Testis (tissue), 3 donors: ENCODE results near the gene TAAR9. TPM values are rescaled to one million over a fixed set of nuclear protein-coding genes. Genes with fewer than 3 reads are reported as not detected.

ENCODE experiments used
- DNase-seq: peaks from one replicate; pipeline ENCODE4 v3.0.0-alpha.2; 2019
- H3K27ac ChIP-seq, 2 donors: fragments of 200-600 bp; sonication (generic); one replicate each; pipeline ENCODE4 v1.5.1; 2019
- H3K27me3 ChIP-seq: fragments of 200-600 bp; sonication (generic); one replicate; pipeline ENCODE4 v1.5.1; 2019
- H3K36me3 ChIP-seq: fragments of 200-600 bp; sonication (generic); one replicate; pipeline ENCODE4 v1.5.1; 2017; ENCODE audit warnings: low read depth; ENCODE audit errors: missing control alignments
- H3K4me1 ChIP-seq: fragments of 200-600 bp; sonication (generic); one replicate; pipeline ENCODE4 v1.5.1; 2019
- H3K4me3 ChIP-seq, 2 donors: fragments of 200-600 bp; sonication (generic); one replicate each; pipeline ENCODE4 v1.5.1; 2017 to 2019
- H3K9me3 ChIP-seq: fragments of 200-600 bp; sonication (generic); one replicate; pipeline ENCODE4 v1.5.1; 2017
- CTCF ChIP-seq, 3 experiments: fragments of 450-650 bp in 2 of 3; fragments of 200-600 bp in 1 of 3; sonication (generic) in 1 of 3; IDR thresholded peaks; one replicate each; pipeline ENCODE4 v1.5.1; 2016 to 2019; ENCODE audit warnings: antibody characterized with exemption in 3 of 3, mild to moderate bottlenecking in 2 of 3, moderate library complexity in 1 of 3
- POLR2A ChIP-seq: fragments of 450-650 bp; IDR thresholded peaks from one replicate; pipeline ENCODE4 v1.6.1; 2017; ENCODE audit warnings: antibody characterized with exemption, mild to moderate bottlenecking, moderate library complexity
- WGBS, 2 donors: methylation state at CpG; one replicate each; pipeline ENCODE4 v1.1.5; 2018; 5-methylcytosine and 5-hydroxymethylcytosine counted together
- intact Hi-C: fragments of 100-400 bp; cut with DNase I; formaldehyde crosslinking; loops from one replicate; pipeline ENCODE4 v1.15.1; 2023; ENCODE audit warnings: low total_unique reads
- polyA plus RNA-seq: library from polyadenylated mRNA; stranded (reverse); fragments of 350-450 nt; fragmentation: Illumina TruSeq; extraction: RNeasy Lipid Tissue Mini Kit (QIAGEN cat#74804); gene quantifications from one replicate; pipeline ENCODE4 v1.2.3, GENCODE V29; 2014; ENCODE audit warnings: low read depth, low replicate concordance; ENCODE audit not compliant: insufficient read depth
- total RNA-seq, 2 donors: library from RNA; depleted of rRNA; stranded (reverse); fragments of >200 nt; gene quantifications; one replicate each; pipeline ENCODE4 v1.2.3, GENCODE V29; 2016

TAAR9 gene
- total and polyA plus RNA-seq, 3 donors from 2014 or later: 0.39 TPM; not detected in 2

- WGBS, 2 donors: 80 to 81% methylated on average over 6 of the region's 6 CpGs
- Histone ChIP-seq H3K4me1 (no peaks in the 10 kb centered on the region), H3K27me3 (no peaks in the 10 kb centered on the region), H3K9me3 (no peaks in the 10 kb centered on the region), H3K36me3 (no peaks in the 10 kb centered on the region), H3K4me3 (no peak overlapping the region), H3K27ac (no peak overlapping the region)
- intact Hi-C loops: no loop called here
- TF ChIP-seq CTCF (IDR thresholded peaks at IDR 0.05): no peak
- no peak for TF ChIP-seq POLR2A
- no peak for DNase-seq
These were observed 28.3 kb downstream of the TAAR9 start for GRCh38 chr6:132566404-132566803.

DNA sequence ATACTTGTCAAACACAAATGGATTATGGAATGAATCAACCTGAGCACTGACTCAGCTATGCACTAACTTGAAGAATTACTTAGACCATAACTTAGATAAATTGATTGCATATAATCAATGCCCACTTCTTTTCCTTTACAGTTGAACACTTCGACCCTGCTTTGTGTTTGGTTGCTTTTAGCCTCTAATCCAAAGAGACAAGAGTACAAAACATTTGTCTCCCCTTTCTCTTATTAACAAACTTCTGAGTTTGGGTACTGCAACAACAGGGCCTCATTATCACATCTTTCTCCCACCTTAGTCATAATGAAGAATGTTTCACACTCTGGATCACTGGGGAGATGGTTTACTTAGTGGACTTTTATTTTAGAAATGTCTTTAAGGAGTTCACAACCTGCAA, 29.5 kb downstream of the TAAR9 start:
- intact Hi-C loops: no loop called here
- Histone ChIP-seq H3K9me3 (no peaks in the 10 kb centered on the region), H3K36me3 (no peaks in the 10 kb centered on the region), H3K4me3 (no peak overlapping the region), H3K27me3 (no peaks in the 10 kb centered on the region), H3K4me1 (no peaks in the 10 kb centered on the region), H3K27ac (no peak overlapping the region)
- no peak for DNase-seq
- WGBS, 2 donors: 81 to 91% methylated on average over 1 of the region's 1 CpG
- TF ChIP-seq POLR2A: no peak

DNA sequence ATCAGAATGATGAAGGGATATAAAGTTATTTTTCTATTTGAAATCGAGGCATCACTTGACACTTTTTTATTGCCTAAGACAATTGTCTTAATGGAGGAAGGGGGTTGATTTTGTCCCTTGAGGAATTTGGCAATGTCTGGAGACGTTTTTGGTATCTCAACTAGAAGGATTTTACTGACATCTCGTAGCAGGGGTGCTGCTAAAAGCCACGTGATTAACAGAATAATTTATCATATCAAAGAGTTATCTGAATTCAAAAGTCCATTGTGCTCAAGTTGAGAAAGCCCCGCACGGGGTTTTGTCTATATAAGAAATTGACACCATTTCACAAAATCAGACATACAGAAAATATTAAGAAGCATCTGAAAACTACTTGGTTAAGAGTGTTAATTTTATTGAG, 30.5 kb downstream of the TAAR9 start:
- WGBS, 2 donors: 54 to 63% methylated on average over 6 of the region's 6 CpGs
- Histone ChIP-seq H3K4me1 (no peaks in the 10 kb centered on the region), H3K4me3 (no peak overlapping the region), H3K27me3 (no peaks in the 10 kb centered on the region), H3K36me3 (no peaks in the 10 kb centered on the region), H3K9me3 (no peaks in the 10 kb centered on the region), H3K27ac (no peak overlapping the region)
- DNase-seq: no peak
- TF ChIP-seq POLR2A (no peak), CTCF (IDR thresholded peaks at IDR 0.05) (no peak)
- intact Hi-C loops: no loop called here

- DNase-seq: no peak
- H3K4me1 ChIP-seq: no peaks in the 10 kb centered on the region
- TF ChIP-seq CTCF (IDR thresholded peaks at IDR 0.05) (no peak), POLR2A (no peak)
- no peaks in the 10 kb centered on the region for H3K27me3 ChIP-seq
- H3K27ac ChIP-seq: no peak overlapping the region
- no peak overlapping the region for H3K4me3 ChIP-seq
- WGBS, 2 donors: 40 to 44% methylated on average over 4 of the region's 4 CpGs
- intact Hi-C loops: no loop called here
- H3K36me3 ChIP-seq: no peaks in the 10 kb centered on the region
- no peaks in the 10 kb centered on the region for H3K9me3 ChIP-seq
These were observed 31.1 kb downstream of the TAAR9 start for GRCh38 chr6:132569170-132569569.

DNA sequence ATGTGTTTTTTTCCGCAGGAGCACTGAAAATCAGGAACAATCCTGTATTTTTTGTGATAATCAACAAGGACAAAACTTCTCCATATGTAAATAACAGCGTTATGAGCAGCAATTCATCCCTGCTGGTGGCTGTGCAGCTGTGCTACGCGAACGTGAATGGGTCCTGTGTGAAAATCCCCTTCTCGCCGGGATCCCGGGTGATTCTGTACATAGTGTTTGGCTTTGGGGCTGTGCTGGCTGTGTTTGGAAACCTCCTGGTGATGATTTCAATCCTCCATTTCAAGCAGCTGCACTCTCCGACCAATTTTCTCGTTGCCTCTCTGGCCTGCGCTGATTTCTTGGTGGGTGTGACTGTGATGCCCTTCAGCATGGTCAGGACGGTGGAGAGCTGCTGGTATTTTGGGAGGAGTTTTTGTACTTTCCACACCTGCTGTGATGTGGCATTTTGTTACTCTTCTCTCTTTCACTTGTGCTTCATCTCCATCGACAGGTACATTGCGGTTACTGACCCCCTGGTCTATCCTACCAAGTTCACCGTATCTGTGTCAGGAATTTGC, 32.2 kb downstream of the TAAR9 start, which contains the start of gene TAAR6:
Gene TAAR6, plus strand, starts transcription at position 102 of the 557 bp plus-strand sequence. Its CDS starts 0 bp downstream, at position 102.
- no peaks in the 10 kb centered on the region for H3K9me3 ChIP-seq
- no peaks in the 10 kb centered on the region for H3K27me3 ChIP-seq
- no peaks in the 10 kb centered on the region for H3K36me3 ChIP-seq
- 63 to 67% methylated on average over 15 of the region's 15 CpGs for WGBS, 2 donors
- no peak for DNase-seq
- H3K4me3 ChIP-seq: no peak within 1 kb of the TSS
- no peak for TF ChIP-seq POLR2A
- no peak for TF ChIP-seq CTCF (IDR thresholded peaks at IDR 0.05)
- H3K4me1 ChIP-seq: no peaks in the 10 kb centered on the region
- intact Hi-C loops: no loop called here
- H3K27ac ChIP-seq: no peak within 1 kb of the TSS
